ENCODE measurements around the gene CA11.

CA11 gene

DNA sequence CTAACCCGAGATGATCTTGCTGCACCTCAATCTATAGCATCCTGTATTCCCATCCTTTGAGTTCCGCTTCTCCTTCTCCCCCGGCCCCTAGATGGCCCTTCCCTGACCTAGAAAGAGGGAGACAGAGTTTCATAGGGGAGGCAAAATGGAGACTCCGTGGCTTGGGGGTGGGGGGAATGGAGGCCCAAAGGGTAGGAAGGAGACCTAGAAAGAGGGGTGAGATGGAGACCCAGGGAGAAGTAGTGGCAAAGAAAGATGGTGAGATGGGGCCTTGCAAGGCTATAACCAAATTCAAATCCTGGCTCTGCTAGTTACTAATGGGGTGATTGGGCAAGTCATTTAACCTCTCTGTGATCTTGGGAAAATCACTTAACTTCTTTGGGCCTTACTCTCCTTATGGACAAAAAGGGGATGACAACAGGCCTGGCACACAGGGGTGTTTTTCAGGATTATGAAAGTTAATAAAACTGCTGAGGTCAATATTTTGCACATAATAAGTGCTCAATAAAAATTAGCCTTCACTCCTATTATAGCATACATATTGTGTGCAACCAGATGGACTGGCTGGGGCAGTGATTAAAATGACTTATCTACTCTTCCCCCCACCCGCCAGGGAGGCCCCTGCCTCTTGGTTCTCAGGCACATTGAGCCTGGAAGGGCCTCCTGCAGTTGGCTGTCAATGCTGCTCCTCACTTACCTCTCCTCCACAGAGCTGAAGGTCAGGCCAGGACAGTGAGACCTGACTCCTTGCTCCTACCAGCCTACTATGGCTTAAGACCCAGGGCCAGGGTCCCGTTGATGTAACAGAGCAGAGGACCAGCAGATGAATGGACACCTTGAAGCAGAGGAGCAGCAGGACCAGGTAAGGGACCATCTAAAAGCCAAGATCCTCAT lies 26.0 kb downstream of the CA11 start:
- TF ChIP-seq, protein P1, sequence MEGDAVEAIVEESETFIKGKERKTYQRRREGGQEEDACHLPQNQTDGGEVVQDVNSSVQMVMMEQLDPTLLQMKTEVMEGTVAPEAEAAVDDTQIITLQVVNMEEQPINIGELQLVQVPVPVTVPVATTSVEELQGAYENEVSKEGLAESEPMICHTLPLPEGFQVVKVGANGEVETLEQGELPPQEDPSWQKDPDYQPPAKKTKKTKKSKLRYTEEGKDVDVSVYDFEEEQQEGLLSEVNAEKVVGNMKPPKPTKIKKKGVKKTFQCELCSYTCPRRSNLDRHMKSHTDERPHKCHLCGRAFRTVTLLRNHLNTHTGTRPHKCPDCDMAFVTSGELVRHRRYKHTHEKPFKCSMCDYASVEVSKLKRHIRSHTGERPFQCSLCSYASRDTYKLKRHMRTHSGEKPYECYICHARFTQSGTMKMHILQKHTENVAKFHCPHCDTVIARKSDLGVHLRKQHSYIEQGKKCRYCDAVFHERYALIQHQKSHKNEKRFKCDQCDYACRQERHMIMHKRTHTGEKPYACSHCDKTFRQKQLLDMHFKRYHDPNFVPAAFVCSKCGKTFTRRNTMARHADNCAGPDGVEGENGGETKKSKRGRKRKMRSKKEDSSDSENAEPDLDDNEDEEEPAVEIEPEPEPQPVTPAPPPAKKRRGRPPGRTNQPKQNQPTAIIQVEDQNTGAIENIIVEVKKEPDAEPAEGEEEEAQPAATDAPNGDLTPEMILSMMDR (IDR thresholded peaks at IDR 0.05; ENCODE audit: low read depth, low read length, missing control alignments) = no peak
- no peak for DNase-seq (ENCODE audit: low read depth)
- peak overlapping the region; percentile 93 for H3K4me3 ChIP-seq (ENCODE audit: low read depth, low read length)

DNA sequence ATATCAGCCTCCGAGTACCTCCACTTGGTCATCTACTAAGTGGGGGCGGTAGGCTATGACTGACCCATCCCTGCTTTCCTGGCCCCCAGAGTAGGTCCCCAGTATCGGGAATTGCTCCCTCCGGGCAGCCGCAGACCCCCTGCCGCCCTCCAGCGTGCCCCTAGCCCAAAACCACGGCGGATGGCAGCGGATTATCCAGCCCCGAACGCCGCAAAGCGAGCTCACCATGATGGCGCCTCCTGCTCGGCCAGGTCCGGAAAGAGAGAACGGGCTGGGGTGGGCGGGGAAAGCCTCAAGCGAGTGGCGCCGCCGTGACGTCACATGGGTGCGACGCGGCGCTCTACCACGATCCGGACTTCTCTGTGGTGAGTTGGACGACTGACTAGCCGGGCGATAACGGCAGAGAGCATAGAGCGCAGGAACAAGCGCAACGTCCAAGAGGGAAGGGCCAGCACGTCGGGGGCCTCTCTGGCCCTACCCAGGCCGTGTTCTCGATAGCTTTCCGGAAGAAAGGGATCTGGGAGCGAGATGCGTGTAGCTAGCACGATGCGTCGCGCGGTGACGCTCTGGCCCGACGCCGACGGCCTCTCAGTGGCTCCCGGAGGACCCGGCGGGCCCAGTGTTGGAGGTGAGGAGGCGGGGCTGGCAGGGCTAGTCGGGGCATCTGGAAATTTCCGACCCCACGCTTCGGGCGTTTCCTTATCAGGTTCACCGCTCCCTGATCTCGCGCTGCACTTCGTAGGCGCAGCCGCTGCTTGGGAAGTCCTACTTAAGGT lies 26.9 kb downstream of the CA11 start, which contains the start of the genes RPL18 and SPHK2:
TSS of gene RPL18 (minus strand) at position 263 of the 776 bp plus-strand sequence. CDS start at position 228, 35 bp downstream.
TSS of gene SPHK2 (plus strand) at position 591 of the 776 bp plus-strand sequence. CDS start 1,009 bp downstream, outside the sequence.
- peak; percentile 99 for DNase-seq (ENCODE audit: low read depth)
- TF ChIP-seq, protein P1 (IDR thresholded peaks at IDR 0.05; ENCODE audit: low read depth, low read length, missing control alignments) = no peak

DNA sequence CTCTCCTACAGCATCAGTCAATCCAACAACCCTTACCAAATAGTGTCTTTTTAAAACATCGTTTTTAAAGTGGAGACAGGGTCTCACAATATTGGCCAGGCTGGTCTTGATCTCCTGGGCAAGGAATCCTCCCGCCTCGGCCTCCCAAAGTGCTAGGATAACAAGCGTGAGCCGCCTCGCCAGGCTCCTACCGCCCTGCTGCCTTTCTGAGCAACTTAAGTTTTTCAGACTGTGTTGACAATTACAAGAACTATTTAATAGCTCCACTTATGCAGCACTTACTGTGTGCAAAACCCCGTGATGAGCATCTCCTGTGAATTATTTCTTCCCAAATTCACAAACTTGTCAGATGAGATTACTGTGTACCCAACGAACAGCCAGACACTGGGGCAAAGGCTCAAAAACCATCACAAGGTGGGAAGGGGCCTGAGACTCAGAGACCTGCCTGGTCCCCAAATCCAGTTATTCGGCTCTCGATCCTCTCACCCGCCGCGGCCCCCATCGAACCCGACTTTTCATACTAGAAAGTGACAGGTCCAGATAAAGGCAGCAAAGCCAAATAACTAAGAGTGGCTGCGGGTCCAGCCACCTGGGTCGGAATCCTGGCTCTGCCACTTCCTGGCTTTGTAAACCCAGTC lies 27.6 kb downstream of the CA11 start:
- H3K4me3 ChIP-seq (ENCODE audit: low read depth, low read length) = peak overlapping the region; percentile 93
- TF ChIP-seq, protein P1 (IDR thresholded peaks at IDR 0.05; ENCODE audit: low read depth, low read length, missing control alignments) = no peak
- DNase-seq (ENCODE audit: low read depth) = no peak

More for the DNA sequence above, 26.9 kb downstream of the CA11 start, which contains the start of the genes RPL18 and SPHK2:
- H3K4me3 ChIP-seq (ENCODE audit: low read depth, low read length) = peak within 1 kb of the TSS; percentile 93

DNA sequence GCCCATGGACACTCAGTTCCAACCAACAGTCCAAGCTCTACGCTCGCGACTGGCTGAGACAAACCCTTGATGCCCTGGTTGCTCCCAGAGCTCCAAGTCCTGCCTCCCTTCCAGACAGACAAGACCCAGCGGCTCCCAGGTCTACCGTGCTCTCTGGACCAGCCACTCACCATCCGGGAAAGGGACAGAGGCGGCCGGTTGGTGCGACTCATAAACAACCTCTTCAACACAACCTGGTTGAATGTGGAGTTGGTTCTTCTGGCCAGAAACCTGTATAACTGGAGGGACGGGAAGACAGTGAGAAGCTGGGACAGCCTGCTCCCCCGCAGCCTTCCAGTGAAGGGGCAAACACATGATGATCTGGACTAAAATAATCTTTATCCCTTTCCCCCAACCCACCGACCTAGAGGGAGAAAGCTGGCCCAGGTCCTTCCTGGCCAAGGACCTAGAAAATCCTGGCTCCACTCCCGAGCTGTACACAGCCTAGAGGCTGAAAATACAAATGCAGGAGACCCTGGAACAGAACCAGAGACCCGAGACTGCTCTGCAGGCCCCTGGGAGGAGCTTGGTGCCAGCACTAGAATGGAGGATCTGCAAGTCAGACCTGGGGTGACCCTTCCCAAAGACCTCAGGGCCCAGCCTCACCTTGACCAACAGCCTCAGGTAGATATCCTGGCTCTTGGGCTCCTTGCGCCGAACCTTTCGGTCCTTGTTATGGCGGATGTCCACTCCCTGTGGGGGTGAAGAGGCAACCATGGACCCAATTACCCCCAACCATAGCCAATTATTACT lies 28.6 kb downstream of the CA11 start:
- no peak for DNase-seq (ENCODE audit: low read depth)
- H3K4me3 ChIP-seq (ENCODE audit: low read depth, low read length) = peak overlapping the region; percentile 93
- TF ChIP-seq, protein P1 (IDR thresholded peaks at IDR 0.05; ENCODE audit: low read depth, low read length, missing control alignments) = no peak

DNA sequence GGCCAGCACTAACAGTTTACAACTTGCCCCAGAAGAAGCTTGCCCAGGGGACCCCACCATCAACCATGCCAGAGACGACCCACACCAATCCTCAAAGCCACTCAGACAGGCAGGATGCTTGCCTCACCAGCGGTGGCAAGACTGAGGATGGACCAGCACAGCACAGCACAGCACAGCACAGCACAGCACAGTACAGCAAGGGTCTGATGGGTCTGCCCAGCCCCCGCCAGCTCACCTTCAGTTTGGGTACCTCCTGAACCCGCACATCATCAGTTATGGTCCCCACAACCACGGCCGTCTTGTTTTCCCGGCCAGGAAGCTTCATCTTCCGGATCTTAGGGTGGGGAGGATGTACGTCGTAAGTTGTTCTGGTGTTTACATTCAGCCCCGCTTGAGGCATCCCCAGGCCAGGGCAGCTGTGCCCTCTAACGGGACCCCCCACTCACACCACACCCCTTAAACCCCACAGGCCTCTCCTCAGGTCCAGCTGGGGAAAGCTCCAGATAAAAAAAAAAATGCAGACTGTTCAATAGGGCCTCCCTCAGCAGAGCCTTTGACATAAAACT lies 29.4 kb downstream of the CA11 start:
- peak overlapping the region; percentile 93 for H3K4me3 ChIP-seq (ENCODE audit: low read depth, low read length)
- no peak for DNase-seq (ENCODE audit: low read depth)
- TF ChIP-seq, protein P1 (IDR thresholded peaks at IDR 0.05; ENCODE audit: low read depth, low read length, missing control alignments) = no peak

Data from GM12864 (cell line).